HT1080 (cell line): Measurements from ENCODE around the gene COPE. TPM values are rescaled to one million over a fixed set of nuclear protein-coding genes. Genes with fewer than 3 reads are reported as not detected.
A peak's percentile ranks its signal among the peaks of the same experiment; 100 is the strongest.
"Not testable (repeated sequence)": the region's sequence is repeated elsewhere in the genome, so short reads cannot be mapped to it uniquely, and the experiment has no call there.

Source experiments
- DNase-seq: peaks from one replicate; pipeline ENCODE4 v3.0.0-alpha.2; 2015; ENCODE audit warnings: low read depth
- total RNA-seq: library from RNA; depleted of rRNA; stranded (reverse); fragments of >200 nt; shearing (Covaris generic); gene quantifications from 2 replicates; pipeline ENCODE4 v1.2.3, GENCODE V29; 2014

Gene COPE
- total RNA-seq, 1 experiment from 2014 or later = 410 TPM

GRCh38 chr19:18940769-18941627, 21.8 kb upstream of the COPE start, which contains the start of gene HOMER3:
Gene HOMER3, minus strand, starts transcription at chr19:18941217. Its CDS starts 2,235 bp downstream, at chr19:18938982.
- DNase-seq = no peak

GRCh38 chr19:18939922-18940768, 21.0 kb upstream of the COPE start:
- peak; percentile 46 for DNase-seq

- DNase-seq = no peak
Observed at GRCh38 chr19:18939163-18939562, 20.0 kb upstream of the COPE start.

GRCh38 chr19:18933297-18933696, 14.1 kb upstream of the COPE start:
- no peak for DNase-seq

GRCh38 chr19:18932216-18932841, 13.1 kb upstream of the COPE start:
- no peak for DNase-seq

GRCh38 chr19:18931316-18932162, 12.4 kb upstream of the COPE start:
- no peak for DNase-seq

- DNase-seq = no peak
Observed at GRCh38 chr19:18929311-18929710, 10.1 kb upstream of the COPE start.

- no peak for DNase-seq
Observed at GRCh38 chr19:18928018-18928805, 9.0 kb upstream of the COPE start.

GRCh38 chr19:18924684-18925213, 5.6 kb upstream of the COPE start:
- DNase-seq = no peak

- DNase-seq = no peak
Observed at GRCh38 chr19:18922228-18922985, 3.2 kb upstream of the COPE start.

- DNase-seq = no peak
Observed at GRCh38 chr19:18921593-18921992, 2.4 kb upstream of the COPE start.

- no peak for DNase-seq
Observed at GRCh38 chr19:18920400-18920799, 1.2 kb upstream of the COPE start.

- no peak for DNase-seq
Observed at GRCh38 chr19:18919900-18920214, 670 bp upstream of the COPE start.

- not testable (repeated sequence) for DNase-seq
Observed at GRCh38 chr19:18917593-18917992, 1.6 kb downstream of the COPE start.

GRCh38 chr19:18915639-18916038, 3.5 kb downstream of the COPE start:
- no peak for DNase-seq

GRCh38 chr19:18913466-18913865, 5.7 kb downstream of the COPE start:
- DNase-seq = no peak

GRCh38 chr19:18912933-18913332, 6.3 kb downstream of the COPE start:
- no peak for DNase-seq

- DNase-seq = no peak
Observed at GRCh38 chr19:18910801-18911436, 8.3 kb downstream of the COPE start.

GRCh38 chr19:18910010-18910409, 9.2 kb downstream of the COPE start:
- no peak for DNase-seq
